ENCODE data around the gene PLEKHA6. TPM values are rescaled to one million over a fixed set of nuclear protein-coding genes. Genes with fewer than 3 reads are reported as not detected.

PLEKHA6 gene
- polyA plus RNA-seq, 3 donors = 0.08 TPM; not detected in 1

DNA sequence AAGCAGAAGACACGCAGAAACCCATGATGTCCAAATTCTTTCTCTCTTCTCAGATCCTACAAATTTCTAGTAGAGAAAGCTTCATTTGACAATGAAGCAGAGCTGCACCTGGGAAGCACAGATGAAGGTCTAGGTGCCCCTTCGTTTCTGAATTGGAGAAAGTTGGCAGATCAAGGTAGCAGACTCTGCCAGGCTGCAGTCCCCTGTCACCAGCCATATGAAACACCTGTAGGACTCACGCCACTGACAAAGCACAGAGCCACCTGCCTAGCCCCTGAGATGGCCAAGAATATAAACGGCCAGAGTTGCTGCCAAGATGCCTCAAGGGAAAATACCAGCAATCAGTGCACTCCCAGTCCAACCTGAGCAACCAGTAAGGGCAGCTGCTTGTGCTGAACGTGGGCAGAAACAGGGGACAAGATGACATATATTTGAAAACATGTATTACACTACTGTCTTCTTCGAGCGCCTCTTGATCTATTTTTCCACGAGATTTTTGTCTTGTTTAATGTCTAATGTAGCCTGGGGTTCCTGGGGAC, 20.6 kb upstream of the PLEKHA6 start:
- Histone ChIP-seq H3K4me3 (replicated peaks in 1 of 3; ENCODE audit: low read depth in 2 of 3, low read length in 3 of 3) (no peak overlapping the region), H3K27me3 (ENCODE audit: control insufficient read depth in 2 of 2, insufficient read depth in 2 of 2, low read length in 2 of 2) (peaks cover 23 to 40% of the 10 kb centered on the region in 2 donors), H3K36me3 (replicated peaks in 1 of 2; ENCODE audit: control insufficient read depth in 1 of 2, insufficient read depth in 2 of 2, low read length in 2 of 2) (no peaks in the 10 kb centered on the region), H3K9ac (ENCODE audit: insufficient read depth, low read length, poor library complexity, severe bottlenecking) (no peak overlapping the region), H3K27ac (ENCODE audit: low read depth in 1 of 2, low read length in 2 of 2) (no peak overlapping the region), H3K9me3 (replicated peaks in 1 of 2; ENCODE audit: control insufficient read depth in 1 of 2, insufficient read depth in 1 of 2, low read length in 2 of 2) (no peaks in the 10 kb centered on the region), H4K20me1 (ENCODE audit: insufficient read depth, low read length) (no peaks in the 10 kb centered on the region), H3K79me2 (ENCODE audit: insufficient read depth, low read length) (no peaks in the 10 kb centered on the region), H3K4me1 (ENCODE audit: control insufficient read depth in 1 of 2, insufficient read depth in 2 of 2, low read length in 2 of 2) (peaks cover 21 to 25% of the 10 kb centered on the region in 2 donors), H3K4me2 (replicated peaks; ENCODE audit: extremely low read depth, low read length, poor library complexity, severe bottlenecking) (no peak overlapping the region), H2AFZ (ENCODE audit: insufficient read depth, low read depth, low read length, poor library complexity, severe bottlenecking) (no peak overlapping the region)
- intact Hi-C loops (cut with micrococcal nuclease) = no loop called here
- H3K4me1 Mint-ChIP-seq = peaks cover 16% of the 10 kb centered on the region
- peak overlapping the region in 1 of 2 donors; percentile 18 for H3K4me3 Mint-ChIP-seq
- WGBS (ENCODE audit: insufficient coverage) = 90% methylated on average over 2 of the region's 8 CpGs
- H3K36me3 Mint-ChIP-seq = peaks cover 0 to 3% of the 10 kb centered on the region in 2 donors
- no peak overlapping the region for H3K27ac Mint-ChIP-seq
- H3K9me3 Mint-ChIP-seq = peaks cover 0 to 4% (median 0%) of the 10 kb centered on the region in 7 donors
- no peak for DNase-seq
- TF ChIP-seq, protein P1, sequence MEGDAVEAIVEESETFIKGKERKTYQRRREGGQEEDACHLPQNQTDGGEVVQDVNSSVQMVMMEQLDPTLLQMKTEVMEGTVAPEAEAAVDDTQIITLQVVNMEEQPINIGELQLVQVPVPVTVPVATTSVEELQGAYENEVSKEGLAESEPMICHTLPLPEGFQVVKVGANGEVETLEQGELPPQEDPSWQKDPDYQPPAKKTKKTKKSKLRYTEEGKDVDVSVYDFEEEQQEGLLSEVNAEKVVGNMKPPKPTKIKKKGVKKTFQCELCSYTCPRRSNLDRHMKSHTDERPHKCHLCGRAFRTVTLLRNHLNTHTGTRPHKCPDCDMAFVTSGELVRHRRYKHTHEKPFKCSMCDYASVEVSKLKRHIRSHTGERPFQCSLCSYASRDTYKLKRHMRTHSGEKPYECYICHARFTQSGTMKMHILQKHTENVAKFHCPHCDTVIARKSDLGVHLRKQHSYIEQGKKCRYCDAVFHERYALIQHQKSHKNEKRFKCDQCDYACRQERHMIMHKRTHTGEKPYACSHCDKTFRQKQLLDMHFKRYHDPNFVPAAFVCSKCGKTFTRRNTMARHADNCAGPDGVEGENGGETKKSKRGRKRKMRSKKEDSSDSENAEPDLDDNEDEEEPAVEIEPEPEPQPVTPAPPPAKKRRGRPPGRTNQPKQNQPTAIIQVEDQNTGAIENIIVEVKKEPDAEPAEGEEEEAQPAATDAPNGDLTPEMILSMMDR (IDR thresholded peaks at IDR 0.05) = no peak
- peaks cover 23 to 28% (median 25%) of the 10 kb centered on the region in 3 donors for H3K27me3 Mint-ChIP-seq (ENCODE audit: low read depth in 3 of 3)

DNA sequence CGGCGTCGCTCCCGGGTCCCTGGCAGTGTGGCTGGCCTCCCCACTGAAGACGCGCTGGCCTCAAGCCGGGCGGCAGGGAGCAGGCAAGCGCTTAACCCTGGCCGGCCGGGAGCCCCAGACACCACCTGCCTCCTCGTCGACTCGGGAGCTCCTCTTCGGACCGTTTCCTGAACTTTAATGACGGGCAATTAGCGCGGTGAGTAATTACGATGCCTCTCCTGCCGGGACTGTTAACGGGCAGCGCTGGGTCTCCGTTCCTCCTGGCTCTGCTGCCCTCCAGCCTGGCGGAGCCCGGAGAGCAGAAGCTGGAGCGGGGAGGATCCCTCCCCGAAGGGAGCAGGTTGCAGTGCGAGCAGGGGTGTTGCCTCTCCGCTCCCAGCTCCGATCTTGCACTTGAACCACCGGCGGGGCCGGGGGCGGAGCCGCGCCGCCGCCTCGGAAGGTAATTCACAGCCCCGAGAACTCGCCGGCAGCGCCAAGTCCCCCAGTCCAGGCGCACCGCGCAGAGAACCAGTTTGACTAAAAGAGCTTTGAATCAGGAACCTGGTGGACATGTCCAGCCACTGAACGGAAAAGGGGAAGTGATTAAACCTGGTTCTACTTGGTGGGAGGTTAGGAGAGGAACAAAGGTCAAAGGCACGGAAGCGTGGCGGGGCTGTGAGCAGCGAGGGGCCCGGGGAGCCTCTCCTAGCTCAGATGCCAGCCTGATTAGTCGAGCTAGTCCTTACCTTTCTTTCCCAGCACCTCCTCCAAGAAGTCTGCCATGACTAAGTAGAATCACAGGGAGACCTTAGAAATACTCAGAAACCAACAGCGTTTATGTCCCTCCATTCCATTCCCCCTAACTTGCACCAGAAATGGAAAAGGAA, 18.3 kb upstream of the PLEKHA6 start:
- peak overlapping the region in 3 of 7 donors; percentile 44 to 57 (median 47) for H3K27ac Mint-ChIP-seq
- peaks cover 21 to 25% of the 10 kb centered on the region in 2 donors for H3K4me1 ChIP-seq (ENCODE audit: control insufficient read depth in 1 of 2, insufficient read depth in 2 of 2, low read length in 2 of 2)
- H3K4me2 ChIP-seq (replicated peaks; ENCODE audit: extremely low read depth, low read length, poor library complexity, severe bottlenecking) = peak overlapping the region; percentile 92
- DNase-seq = peak; percentile 72 to 83 (median 82)
- H3K4me3 ChIP-seq (replicated peaks in 1 of 3; ENCODE audit: low read depth in 2 of 3, low read length in 3 of 3) = peak overlapping the region; percentile 13 to 79 (median 40)
- H3K4me1 Mint-ChIP-seq = peaks cover 16% of the 10 kb centered on the region
- intact Hi-C loops (cut with micrococcal nuclease) = no loop called here
- no peaks in the 10 kb centered on the region for H3K36me3 ChIP-seq (replicated peaks in 1 of 2; ENCODE audit: control insufficient read depth in 1 of 2, insufficient read depth in 2 of 2, low read length in 2 of 2)
- H3K27me3 ChIP-seq (ENCODE audit: control insufficient read depth in 2 of 2, insufficient read depth in 2 of 2, low read length in 2 of 2) = peaks cover 31 to 45% of the 10 kb centered on the region in 2 donors
- peaks cover 23 to 32% (median 28%) of the 10 kb centered on the region in 3 donors for H3K27me3 Mint-ChIP-seq (ENCODE audit: low read depth in 3 of 3)
- H3K9me3 ChIP-seq (replicated peaks in 1 of 2; ENCODE audit: control insufficient read depth in 1 of 2, insufficient read depth in 1 of 2, low read length in 2 of 2) = no peaks in the 10 kb centered on the region
- H3K27ac ChIP-seq (ENCODE audit: low read depth in 1 of 2, low read length in 2 of 2) = no peak overlapping the region
- H3K9me3 Mint-ChIP-seq = peaks cover 0 to 4% (median 0%) of the 10 kb centered on the region in 7 donors
- under 1% methylated on average over 51 of the region's 55 CpGs for WGBS (ENCODE audit: insufficient coverage)
- peaks cover 0 to 3% of the 10 kb centered on the region in 2 donors for H3K36me3 Mint-ChIP-seq
- no peaks in the 10 kb centered on the region for H3K79me2 ChIP-seq (ENCODE audit: insufficient read depth, low read length)
- H2AFZ ChIP-seq (ENCODE audit: insufficient read depth, low read depth, low read length, poor library complexity, severe bottlenecking) = peak overlapping the region; percentile 85
- peak overlapping the region; percentile 79 to 94 for H3K4me3 Mint-ChIP-seq
- TF ChIP-seq, protein P1 (IDR thresholded peaks at IDR 0.05) = no peak
- H4K20me1 ChIP-seq (ENCODE audit: insufficient read depth, low read length) = no peaks in the 10 kb centered on the region
- peak overlapping the region; percentile 64 for H3K9ac ChIP-seq (ENCODE audit: insufficient read depth, low read length, poor library complexity, severe bottlenecking)

Measured in CD14-positive monocyte (primary cell).